Stimulated activated CD4-positive, alpha-beta T cell treated with anti-CD3 and anti-CD28 coated beads, Interleukin-1b, Interleukin-23, amount 100 ng/mL, for 24 hours (primary cell): ENCODE data around the gene C1QTNF4.

ENCODE experiments used
- DNase-seq, 4 experiments: peaks; one replicate each; pipeline ENCODE4 v3.0.0-alpha.2; 2020; ENCODE audit warnings: low read depth in 4 of 4, low spot score in 1 of 4

The C1QTNF4 gene

GRCh38 chr11:47593492-47593933, 698 bp downstream of the C1QTNF4 start:
- no peak for DNase-seq

- no peak for DNase-seq
These were observed 1.2 kb downstream of the C1QTNF4 start for GRCh38 chr11:47592970-47593369.

GRCh38 chr11:47592251-47592650, 2.0 kb downstream of the C1QTNF4 start:
- DNase-seq, result no peak

- DNase-seq, result no peak
These were observed 2.4 kb downstream of the C1QTNF4 start for GRCh38 chr11:47591764-47592163.

- DNase-seq, result no peak
These were observed 4.0 kb downstream of the C1QTNF4 start for GRCh38 chr11:47589977-47590861.

GRCh38 chr11:47589584-47589976, 4.6 kb downstream of the C1QTNF4 start:
- no peak for DNase-seq

- DNase-seq, result no peak
These were observed 5.1 kb downstream of the C1QTNF4 start for GRCh38 chr11:47589118-47589517.

- DNase-seq, result no peak
These were observed 6.4 kb downstream of the C1QTNF4 start for GRCh38 chr11:47587723-47588326.

GRCh38 chr11:47587039-47587716, 7.0 kb downstream of the C1QTNF4 start:
- DNase-seq, result no peak

GRCh38 chr11:47586098-47586855, 7.9 kb downstream of the C1QTNF4 start, which contains the start of gene FAM180B:
FAM180B (plus strand) TSS chr11:47586678; CDS start chr11:47586769, 91 bp downstream.
- no peak for DNase-seq

GRCh38 chr11:47583844-47584243, 10.4 kb downstream of the C1QTNF4 start:
- DNase-seq, result no peak

GRCh38 chr11:47578524-47579494, 15.4 kb downstream of the C1QTNF4 start, which contains the start of the genes KBTBD4 and NDUFS3:
KBTBD4 (minus strand) TSS chr11:47578970; CDS start chr11:47578951, 19 bp downstream.
NDUFS3 (plus strand) TSS chr11:47579074; CDS start chr11:47579092, 18 bp downstream.
- DNase-seq, result peak; percentile 73 to 81 (median 78)

- no peak for DNase-seq
These were observed 16.7 kb downstream of the C1QTNF4 start for GRCh38 chr11:47577460-47578041.

GRCh38 chr11:47573321-47573720, 20.9 kb downstream of the C1QTNF4 start:
- DNase-seq, result no peak

GRCh38 chr11:47572715-47573255, 21.4 kb downstream of the C1QTNF4 start:
- DNase-seq, result no peak

GRCh38 chr11:47571895-47572294, 22.3 kb downstream of the C1QTNF4 start:
- DNase-seq, result no peak

- DNase-seq, result no peak
These were observed 22.9 kb downstream of the C1QTNF4 start for GRCh38 chr11:47571357-47571729.

GRCh38 chr11:47570651-47571356, 23.4 kb downstream of the C1QTNF4 start:
- DNase-seq, result no peak
